UCSD-AML1 (cell line): ENCODE results near the gene IQGAP3.

Source experiments
- DNase-seq: peaks from one replicate; lab custom pipeline; 2025; ENCODE audit not compliant: unreplicated experiment; lab: John Stamatoyannopoulos, UW

Gene IQGAP3

GRCh38 chr1:156516821-156517220, 55.5 kb downstream of the IQGAP3 start:
- DNase-seq: no peak

- DNase-seq: no peak
These were observed 56.4 kb downstream of the IQGAP3 start for GRCh38 chr1:156515956-156516355.

GRCh38 chr1:156513185-156513584, 59.2 kb downstream of the IQGAP3 start:
- DNase-seq: no peak

GRCh38 chr1:156511644-156512043, 60.7 kb downstream of the IQGAP3 start:
- DNase-seq: no peak

- no peak for DNase-seq
These were observed 61.7 kb downstream of the IQGAP3 start for GRCh38 chr1:156510709-156511108.

- DNase-seq: no peak
These were observed 62.8 kb downstream of the IQGAP3 start for GRCh38 chr1:156509424-156510034.

- DNase-seq: no peak
These were observed 63.5 kb downstream of the IQGAP3 start for GRCh38 chr1:156508955-156509234.

- DNase-seq: peak; percentile 50
These were observed 64.0 kb downstream of the IQGAP3 start for GRCh38 chr1:156508205-156508954.

- no peak for DNase-seq
These were observed 65.9 kb downstream of the IQGAP3 start for GRCh38 chr1:156506450-156506849.

- DNase-seq: no peak
These were observed 66.6 kb downstream of the IQGAP3 start for GRCh38 chr1:156505679-156506298.

- DNase-seq: peak; percentile 98
These were observed 67.3 kb downstream of the IQGAP3 start for GRCh38 chr1:156504821-156505678.

GRCh38 chr1:156504438-156504813, 67.9 kb downstream of the IQGAP3 start:
- DNase-seq: no peak

- no peak for DNase-seq
These were observed 68.5 kb downstream of the IQGAP3 start for GRCh38 chr1:156503698-156504437.

- DNase-seq: peak; percentile 83
These were observed 69.3 kb downstream of the IQGAP3 start for GRCh38 chr1:156502894-156503697.

GRCh38 chr1:156502391-156502893, 69.9 kb downstream of the IQGAP3 start:
- no peak for DNase-seq

- DNase-seq: peak; percentile 96
These were observed 71.4 kb downstream of the IQGAP3 start for GRCh38 chr1:156500793-156501506.

GRCh38 chr1:156500543-156500792, 71.9 kb downstream of the IQGAP3 start, which contains the start of gene MEF2D:
Gene MEF2D (minus strand): TSS chr1:156500775. CDS start chr1:156483292, 17,483 bp downstream.
- no peak for DNase-seq

- DNase-seq: no peak
These were observed 72.4 kb downstream of the IQGAP3 start for GRCh38 chr1:156499842-156500542.
